GM04503 (cell line): Measurements from ENCODE around the gene RBM41.
A peak's percentile ranks its signal among the peaks of the same experiment; 100 is the strongest.
"Not testable (repeated sequence)": the region's sequence is repeated elsewhere in the genome, so short reads cannot be mapped to it uniquely, and the experiment has no call there.

ENCODE experiments used
- DNase-seq: peaks from one replicate; pipeline ENCODE4 v3.0.0-alpha.2; 2012; ENCODE audit warnings: low read depth

The RBM41 gene

DNA sequence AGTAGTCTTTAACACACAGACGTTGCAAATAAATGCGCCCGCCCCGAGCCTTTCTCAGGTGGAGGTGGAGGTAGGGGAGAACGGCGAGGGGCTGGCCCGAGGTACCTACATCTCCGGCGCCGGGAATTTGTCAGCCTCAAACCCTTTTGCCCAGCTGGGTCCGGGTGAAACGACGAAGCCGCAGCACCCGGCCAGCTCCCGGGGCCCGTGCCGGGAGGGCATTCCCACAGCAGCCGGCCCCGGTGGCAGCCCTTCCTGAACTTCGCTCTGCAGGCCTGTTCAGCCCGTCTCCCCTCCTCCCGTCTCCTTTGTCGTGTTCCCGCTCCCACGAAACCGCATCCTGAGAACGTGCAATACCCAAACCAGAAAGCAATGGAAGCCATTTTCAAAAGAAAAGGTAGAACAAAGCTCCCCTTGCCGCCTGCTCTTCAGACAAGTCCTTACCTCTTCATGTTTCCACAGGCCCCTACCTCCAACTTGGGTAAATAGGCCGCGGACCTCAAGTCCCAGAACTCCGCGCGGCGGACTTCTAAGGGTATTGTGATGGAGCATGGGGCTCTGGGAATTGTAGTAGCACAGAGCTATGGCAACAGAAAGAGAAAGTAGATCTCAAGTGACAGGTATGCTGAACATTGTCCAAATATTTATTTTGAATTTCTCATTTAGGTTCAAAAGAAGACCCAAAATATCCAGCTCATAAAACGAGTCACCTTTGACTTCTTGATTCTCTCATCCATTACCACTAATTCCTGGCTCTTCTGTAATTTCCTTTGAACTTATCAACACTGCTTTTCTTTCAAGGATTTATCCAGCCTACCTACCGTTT lies at the start of gene RBM41:
TSS of gene RBM41 (minus strand) at position 501 of the 826 bp plus-strand sequence. CDS start at position 452, 49 bp downstream.
- DNase-seq, result peak; percentile 37

DNA sequence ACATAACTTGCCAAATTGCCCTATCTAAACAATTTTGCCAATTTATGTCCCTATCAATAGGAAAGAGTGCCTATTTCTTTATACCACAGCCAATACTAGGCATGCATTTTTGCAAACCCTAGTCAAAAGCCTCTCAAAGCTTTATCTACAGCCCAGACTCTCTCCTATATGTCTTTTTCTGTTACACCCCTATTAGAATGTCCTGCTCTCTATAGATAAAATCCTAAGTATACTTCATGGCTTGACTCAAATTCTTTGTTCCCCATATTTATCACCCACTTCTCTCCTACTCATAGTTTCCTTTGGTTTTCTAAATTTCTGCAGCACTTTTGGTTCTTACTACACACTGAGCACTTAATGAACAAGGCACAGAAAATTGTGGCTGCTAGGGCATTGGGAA lies 49.6 kb upstream of the RBM41 start:
- no peak for DNase-seq

DNA sequence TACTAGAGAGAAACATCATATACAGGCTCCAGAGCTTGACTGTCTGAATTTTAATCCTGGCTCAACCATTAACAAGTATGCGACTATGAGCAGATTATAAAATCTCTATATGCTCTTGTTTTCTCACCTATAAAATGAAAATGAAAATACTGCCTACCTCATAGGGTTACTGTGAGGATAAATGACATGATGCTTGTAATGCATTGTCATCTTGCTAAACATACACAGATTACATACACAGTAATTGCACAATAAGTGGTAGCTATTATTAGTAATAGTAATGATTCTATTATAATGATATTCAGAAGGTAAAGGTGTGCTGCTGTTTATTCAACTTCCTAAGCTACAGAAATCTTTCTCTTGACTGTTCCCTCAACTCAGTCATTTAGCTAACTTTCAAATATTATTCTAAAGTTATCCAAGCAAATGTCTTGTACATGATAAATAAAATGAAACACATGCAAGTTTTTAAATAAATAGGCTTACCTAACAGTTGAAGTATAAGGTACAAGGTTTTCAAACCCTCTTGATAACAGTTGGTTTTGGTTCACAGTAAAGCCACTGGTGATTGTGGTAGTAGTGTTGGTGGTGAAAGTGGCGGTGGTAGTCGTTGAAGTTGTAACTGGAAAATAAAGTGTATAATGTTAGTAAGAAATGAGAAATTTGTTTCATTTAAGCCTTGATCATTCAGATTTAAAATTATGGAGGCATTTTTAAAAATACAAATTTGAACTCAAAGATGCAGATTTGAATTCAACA lies 48.7 kb upstream of the RBM41 start:
- no peak for DNase-seq

DNA sequence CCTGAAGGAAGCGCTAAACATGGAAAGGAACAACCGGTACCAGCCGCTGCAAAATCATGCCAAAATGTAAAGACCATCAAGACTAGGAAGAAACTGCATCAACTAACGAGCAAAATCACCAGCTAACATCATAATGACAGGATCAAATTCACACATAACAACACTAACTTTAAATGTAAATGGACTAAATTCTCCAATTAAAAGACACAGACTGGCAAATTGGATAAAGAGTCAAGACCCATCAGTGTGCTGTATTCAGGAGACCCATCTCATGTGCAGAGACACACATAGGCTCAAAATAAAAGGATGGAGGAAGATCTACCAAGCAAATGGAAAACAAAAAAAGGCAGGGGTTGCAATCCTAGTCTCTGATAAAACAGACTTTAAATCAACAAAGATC lies 39.0 kb upstream of the RBM41 start:
- not testable (repeated sequence) for DNase-seq

DNA sequence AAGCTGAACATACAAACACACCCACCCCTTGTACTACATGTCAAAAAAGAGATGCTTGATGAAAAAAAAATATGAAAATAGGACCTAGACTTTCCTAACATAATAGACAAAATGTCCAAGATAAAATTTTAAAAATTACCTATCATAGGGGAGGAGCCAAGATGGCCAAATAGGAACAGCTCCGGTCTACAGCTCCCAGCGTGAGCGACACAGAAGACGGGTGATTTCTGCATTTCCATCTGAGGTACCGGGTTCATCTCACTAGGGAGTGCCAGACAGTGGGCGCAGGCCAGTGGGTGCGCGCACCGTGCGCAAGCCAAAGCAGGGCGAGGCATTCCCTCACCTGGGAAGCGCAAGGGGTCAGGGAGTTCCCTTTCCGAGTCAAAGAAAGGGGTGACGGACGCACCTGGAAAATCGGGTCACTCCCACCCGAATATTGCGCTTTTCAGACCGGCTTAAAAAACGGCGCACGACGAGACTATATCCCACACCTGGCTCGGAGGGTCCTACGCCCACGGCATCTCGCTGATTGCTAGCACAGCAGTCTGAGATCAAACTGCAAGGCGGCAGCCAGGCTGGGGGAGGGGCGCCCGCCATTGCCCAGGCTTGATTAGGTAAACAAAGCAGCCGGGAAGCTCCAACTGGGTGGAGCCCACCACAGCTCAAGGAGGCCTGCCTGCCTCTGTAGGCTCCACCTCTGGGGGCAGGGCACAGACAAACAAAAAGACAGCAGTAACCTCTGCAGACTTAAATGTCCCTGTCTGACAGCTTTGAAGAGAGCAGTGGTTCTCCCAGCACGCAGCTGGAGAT lies 37.2 kb upstream of the RBM41 start:
- DNase-seq, result not testable (repeated sequence)

DNA sequence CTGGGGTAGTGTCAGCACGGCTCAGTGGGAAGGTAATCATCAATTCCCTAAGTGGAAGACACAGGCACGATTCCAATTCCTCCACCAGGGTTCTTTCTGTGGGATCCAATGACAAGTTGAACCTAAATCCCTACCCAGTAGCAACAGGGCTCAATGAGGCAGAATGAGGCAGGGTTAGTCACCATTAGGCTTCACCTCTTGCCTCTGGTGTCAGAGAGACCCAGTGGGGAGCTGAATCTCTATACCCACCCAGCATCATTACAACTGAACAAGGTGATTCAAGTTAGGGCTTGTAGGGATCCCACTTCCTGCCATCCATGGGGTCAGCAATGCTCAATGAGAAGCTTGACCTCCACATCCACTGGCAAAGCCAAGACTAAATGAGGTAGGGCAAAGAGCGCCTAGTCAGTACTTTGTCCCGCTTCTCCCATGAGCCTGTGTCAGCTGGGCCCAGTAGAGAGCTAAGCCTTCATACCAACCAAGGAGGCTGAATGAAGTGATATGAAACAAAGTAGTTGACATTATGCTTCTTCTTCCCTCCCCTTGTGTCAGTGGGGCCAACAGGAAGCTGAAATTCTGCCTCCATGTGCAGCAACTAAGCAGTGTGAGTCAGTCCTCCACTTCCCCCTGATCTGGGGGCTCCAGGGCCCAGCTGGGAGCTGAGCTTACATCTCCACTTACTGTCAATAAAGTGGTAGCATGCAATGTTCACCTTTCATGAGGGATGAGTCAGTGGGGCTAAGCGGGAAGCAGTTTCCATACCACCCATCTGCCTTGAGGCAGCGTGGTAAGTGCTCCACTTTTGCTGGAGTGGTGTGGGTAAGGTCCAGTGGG lies 36.4 kb upstream of the RBM41 start:
- no peak for DNase-seq

DNA sequence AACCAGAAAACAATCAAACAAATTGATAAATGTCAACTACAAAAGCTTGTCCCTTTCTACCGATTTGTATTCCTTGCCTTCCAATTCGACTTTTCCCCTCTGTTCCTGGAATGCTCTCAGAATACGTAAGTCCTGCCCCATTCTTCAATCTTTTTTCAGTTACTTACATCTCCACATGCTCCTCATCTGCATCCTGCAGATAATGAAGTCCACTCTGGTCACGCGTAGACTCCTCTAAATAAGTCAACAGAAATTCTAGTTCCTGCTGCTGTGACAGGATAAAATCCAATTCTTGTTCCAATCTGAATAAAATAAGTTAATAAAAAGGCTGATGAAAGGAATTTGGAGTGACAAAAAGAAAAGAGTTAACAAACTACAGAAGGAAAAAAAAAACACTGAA lies 34.4 kb upstream of the RBM41 start:
- DNase-seq, result no peak

DNA sequence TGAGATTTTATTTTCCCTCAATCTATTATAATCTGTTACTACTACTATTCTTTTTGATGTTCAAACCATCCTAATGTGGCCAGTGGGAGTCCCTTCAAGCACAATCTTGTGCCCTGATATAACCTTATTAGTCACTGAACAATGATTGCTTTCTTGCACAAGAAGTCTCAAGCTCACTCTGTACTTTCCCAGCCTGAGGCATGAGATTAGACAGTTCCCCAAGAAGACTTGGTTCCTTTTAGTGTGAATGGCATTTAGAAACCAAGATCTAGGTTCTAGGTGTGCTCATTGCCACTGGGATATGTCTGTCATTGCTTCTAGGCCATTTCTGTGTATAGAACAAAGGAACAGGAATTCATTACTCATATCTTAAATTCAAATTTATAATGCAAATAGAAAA lies 28.0 kb upstream of the RBM41 start:
- DNase-seq, result no peak

DNA sequence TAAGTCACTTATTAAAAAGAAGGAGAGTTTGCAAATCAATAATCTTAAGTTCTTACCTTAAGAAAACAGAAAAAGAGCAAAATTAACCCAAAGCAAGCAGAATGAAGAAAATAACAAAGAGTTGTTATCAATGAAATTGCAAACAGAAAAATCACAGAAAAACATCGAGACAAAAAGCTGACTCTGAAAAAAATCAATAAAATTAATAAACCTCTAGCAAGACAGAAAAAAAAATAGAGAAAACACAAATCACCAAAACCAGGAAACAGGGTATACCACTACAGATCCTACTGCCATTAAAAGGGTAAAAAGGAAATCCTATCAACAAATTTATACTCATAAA lies 17.3 kb upstream of the RBM41 start:
- no peak for DNase-seq

DNA sequence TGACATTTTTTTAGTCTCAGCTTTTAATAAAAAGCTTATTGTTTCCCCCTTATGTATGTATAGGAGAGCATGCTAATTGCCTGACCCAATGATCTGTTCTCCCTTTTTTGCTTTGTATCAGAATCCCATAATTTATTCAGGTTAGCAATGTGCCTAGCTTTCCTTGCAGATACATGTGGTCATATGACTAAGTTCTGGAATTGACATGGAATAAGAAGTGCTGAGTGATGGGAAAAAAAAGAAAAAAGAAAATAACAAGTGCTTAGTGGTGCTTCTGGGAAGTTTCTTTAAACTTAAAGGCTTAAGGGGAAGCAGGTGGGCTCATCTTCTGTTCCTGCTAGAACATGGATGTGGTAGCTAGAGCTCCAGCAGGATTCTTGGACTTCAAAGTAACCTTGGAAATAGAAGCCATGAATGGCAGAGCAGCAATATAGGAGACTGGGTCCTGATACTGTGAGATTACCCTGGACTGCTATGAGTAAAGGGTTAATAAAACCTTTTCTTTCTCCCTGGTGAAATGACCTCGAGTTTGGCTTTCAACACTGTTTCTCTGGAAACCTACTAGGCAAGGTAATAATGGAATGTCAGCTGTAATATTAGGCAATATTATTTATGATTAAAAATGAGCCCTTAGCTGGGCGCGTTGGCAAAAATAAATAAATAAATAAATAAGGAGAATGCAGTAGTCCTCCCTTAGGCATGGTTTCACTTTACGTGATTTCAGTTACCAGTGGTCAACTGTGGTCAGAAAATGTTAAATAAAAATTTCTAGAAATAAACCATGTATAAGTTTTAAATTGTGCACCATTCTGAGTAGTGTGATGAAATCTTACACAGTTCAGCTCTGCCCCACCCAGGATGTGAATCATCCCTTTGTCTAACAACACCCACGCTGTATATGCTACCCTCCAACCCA lies 16.7 kb upstream of the RBM41 start:
- DNase-seq, result no peak

DNA sequence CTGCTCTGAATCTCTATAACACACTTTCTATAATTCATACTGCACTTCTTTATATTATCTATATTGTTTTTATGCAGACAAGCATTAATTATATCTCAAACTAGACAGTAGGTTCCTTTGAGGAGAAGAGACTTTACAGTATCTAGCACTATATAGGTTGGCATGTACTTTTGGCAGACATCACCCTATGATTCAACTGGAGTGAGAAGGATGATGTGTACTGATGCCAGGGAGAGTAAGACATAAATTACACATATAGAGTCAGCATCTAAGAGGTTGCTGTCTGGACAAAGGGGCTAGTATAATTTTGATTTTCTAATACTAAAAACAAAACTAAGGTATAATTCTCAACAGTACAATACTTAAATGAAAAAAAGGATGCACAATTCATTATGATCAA lies 5.1 kb upstream of the RBM41 start:
- no peak for DNase-seq

DNA sequence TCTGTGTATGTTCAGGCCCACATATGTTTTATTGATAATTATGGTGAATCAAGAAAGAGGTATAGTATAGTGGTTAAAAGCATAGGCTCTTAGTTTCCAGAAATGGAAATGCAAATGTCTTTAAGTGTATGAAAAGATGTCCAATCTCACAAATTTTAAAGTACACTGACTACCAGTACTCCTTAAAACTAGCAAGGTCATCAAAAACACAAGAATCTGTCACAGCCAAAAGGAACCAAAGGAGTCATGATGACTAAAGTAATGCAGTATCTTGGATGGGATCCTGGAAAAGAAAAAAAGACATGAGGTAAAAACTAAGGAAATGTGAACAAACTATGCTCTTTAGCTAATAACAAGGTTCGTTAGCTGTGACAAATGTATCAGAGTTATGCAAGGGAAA lies 661 bp upstream of the RBM41 start:
- DNase-seq, result no peak

DNA sequence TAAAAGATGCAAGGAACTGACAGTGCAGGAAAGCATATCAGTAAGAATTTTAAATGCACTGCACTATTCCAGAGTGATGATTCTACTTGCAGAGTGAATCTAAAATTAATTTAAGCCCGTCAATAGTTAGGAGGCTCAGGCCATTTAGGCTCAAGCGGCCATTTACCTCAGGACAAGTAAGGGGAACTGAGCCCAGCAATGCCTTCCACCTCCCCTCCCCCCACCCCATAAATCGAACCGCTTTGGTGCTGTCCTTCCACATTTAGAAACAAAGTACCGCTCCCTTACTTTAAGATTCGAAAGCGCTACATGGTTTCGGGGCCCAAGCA lies 665 bp downstream of the RBM41 start:
- DNase-seq, result no peak

DNA sequence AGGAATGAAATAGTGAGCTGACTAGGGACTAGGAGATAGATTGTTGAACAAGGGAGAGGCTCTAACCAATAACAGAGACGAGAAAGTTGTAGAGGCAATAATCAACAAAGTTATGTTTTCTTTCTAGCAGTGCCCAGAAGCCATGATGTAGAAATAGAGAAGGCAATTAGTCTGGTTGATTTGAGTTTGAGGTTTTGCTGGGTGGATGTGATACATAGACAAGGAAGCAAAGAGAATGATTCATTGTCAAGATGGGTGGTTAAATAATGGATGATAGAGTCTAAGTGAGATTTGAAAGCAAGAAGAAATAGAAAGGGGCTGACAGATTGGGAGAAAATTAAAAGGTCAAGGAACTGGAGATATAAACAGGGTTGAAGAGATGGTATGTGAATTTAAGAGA lies 11.2 kb downstream of the RBM41 start:
- no peak for DNase-seq

DNA sequence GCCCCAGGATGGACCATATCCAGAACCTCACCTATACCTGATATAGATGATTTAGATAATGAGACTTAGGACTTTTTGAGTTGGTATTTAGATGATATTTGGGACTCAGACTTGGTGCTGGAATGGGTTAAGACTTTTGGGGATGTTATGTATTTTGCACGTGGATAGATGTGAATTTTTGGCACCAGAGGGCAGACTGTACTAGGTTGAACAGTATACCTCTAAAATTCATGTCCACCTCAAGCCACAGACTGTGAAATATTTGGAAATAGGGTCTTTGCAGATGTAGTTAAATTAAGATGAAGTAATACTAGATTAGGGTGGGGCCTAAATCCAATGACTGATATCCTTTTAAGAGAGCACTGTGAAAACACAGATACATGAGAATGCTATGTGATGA lies 15.6 kb downstream of the RBM41 start:
- DNase-seq, result no peak

DNA sequence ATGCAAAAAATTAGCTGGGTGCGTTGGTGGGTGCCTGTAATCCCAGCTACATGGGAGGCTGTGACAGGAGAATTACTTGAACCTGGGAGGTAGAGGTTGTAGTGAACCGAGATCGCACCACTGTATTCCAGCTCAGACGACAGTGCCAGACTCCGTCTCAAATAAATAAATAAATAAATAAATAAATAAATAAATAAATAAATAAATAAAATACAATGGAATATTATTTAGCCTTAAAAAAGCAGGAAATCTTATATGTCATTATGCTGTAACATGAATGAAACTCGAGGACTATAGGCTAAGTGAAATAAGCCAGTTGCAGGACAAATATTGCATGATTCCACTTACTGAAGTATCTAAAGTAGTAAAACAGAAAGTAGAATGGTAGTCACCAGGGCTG lies 42.5 kb downstream of the RBM41 start:
- no peak for DNase-seq

DNA sequence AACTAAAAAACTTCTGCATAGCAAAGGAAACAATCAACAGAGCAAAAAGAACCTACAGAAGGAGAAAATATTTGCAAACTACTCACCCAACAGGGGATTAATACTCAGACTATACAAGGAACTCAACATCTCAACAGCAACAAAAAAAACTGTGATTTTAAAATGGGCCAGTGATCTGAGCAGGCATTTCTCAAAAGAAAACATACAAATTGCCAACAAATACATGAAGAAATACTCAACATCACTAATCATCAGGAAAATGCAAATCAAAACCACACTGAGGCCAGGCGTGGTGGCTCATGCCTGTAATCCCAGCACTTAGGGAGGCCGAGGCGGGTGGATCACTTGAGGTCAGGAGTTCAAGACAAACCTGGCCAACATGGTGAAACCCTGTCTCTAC lies 60.9 kb downstream of the RBM41 start:
- DNase-seq, result not testable (repeated sequence)

DNA sequence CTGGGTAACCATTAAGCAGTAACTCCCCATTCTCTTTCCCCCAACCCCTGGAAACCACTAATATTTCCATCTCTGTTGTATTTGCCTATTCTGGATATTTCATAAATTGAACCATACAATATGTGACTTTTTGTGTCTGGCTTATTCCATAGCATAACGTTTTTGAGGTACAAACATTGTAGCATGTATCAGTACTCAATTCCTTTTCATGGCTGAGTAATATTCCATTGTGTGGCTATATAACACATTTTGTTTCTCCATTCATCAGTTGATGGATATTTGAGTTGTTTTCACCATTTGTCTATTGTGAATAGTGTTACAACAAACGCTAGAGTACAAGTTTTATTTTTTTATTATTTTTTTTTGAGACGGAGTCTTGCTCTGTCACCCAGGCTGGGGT lies 63.6 kb downstream of the RBM41 start:
- no peak for DNase-seq

DNA sequence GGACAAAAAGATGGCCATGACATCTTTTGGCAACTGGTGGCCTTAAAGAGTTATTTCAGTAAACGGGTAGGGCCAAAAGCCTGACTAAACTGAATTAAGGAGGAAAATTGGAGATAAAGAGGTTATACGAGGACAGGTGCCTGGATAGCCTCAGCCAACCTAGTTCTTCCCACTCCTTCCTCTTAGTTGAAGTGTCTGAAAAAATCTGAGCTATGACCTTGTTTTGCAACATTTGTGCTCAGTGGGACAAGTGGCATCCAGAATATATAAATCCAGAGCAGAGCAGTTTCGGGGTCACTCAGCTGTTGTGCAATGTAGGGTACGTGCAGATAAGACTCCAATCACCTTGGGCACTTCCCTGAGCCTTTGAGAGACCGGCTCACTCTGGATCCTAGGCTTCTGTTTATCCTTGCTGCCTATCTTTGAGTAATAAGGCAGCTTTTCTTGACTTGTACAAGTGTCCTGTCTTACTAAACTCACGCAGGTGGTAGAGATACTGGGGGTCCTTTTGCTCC lies 68.4 kb downstream of the RBM41 start:
- no peak for DNase-seq

DNA sequence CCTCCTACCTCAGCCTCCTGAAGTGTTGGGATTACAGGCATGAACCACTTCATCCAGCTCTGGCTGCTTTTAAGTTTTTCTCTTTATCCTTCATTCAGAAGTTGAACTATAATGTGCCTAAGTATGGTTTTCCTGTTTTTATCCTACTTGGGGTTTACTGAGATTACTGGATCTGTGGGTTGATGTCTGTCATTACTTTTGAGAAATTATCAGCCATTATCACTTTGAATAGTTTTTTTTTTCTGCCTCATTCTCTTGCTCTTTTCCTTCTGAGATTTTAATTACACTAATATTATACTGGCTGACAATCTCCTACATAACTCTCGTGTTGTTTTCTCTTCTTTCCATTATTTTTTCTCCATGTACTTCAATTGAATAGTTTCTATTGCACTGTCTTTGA lies 71.0 kb downstream of the RBM41 start:
- no peak for DNase-seq

DNA sequence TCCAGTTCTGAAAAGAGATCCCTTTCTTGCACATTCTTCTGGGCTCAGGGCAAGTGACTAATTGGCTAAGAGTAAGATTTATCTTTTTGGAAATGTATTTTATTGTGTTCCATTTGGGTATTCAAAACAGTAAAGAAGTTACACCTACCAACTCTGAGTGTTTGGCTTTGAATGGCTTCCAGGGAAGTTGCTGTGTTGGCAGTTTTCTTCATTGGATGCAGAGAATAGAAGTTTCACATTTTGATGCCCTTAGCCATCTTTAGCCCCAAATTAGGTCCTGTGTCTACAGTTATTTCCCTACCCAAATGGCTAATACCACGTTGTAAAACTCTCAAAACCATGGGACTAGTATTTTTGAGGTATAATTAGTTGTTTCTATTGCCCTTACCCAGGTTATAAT lies 88.9 kb downstream of the RBM41 start:
- DNase-seq, result no peak
